ENCODE data around the gene SDK1. TPM values are rescaled to one million over a fixed set of nuclear protein-coding genes. Genes with fewer than 3 reads are reported as not detected.

SDK1 gene
- total RNA-seq, 1 donor, result 0.43 TPM

- no peak overlapping the region for H3K4me3 ChIP-seq (ENCODE audit: low read depth, low read length)
- TF ChIP-seq CTCF (IDR thresholded peaks at IDR 0.05; ENCODE audit: insufficient read depth, low read depth, low read length), result no peak
- DNase-seq (ENCODE audit: low read depth), result no peak
Observed at GRCh38 chr7:4037308-4037707, 736.3 kb downstream of the SDK1 start.

DNA sequence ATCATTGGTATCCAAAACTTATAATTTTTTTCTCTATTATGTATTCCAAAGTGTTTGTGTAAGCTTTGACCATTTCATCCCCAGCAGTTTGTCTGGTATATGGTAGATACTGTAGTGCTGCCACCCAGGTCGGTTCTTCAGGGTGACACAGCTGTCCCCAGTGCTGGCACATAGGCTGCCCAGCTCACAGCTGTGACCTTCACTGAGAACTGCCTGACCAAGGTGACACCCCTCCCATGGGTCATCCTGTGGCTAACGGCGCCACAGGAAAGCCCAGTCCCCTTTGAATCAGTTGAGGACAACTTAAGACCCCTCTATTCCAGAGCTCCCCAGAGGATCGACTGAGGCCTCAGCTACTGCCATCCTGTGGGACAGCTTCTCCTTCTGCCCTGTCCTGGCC lies 736.8 kb downstream of the SDK1 start:
- no peak for DNase-seq (ENCODE audit: low read depth)
- TF ChIP-seq CTCF (IDR thresholded peaks at IDR 0.05; ENCODE audit: insufficient read depth, low read depth, low read length), result no peak
- no peak overlapping the region for H3K4me3 ChIP-seq (ENCODE audit: low read depth, low read length)

DNA sequence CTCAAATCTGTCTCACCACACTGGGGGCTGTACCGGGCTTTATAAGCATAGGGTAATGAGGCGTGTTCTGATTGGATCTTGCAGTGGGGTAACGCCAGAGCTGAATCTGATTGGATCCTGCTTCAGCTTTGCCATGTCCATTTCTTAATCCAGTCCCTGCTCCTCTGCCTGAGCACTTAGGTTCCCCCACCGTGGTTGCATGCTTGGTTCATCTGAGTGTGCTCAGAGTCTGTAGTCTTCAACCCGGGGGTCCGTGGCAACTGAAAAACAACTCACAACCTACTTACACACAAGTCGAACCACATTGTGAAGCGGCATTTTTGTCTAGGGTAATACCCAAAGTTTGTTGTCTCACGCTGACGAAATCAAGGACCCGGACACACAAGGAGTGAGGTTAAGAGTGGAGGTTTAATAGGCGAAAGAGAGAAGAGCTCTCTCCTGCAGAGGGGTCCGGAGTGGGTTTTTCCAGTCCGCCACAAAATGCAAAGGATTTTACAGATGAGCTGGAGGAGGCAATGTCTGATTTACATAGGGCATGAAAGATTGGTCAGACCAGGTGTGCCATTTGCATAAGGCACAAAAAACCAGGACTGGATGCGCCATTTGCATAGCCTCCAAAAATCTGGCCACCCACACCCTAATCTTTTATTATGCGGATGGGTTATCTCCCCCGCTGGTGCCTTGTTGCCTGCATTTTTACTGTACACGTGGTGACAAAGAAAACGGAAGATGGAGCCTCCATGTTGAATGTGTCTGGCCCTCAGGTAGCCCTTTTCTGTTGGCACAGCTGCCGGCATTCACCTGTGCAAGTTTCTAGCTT lies 739.3 kb downstream of the SDK1 start:
- TF ChIP-seq CTCF (IDR thresholded peaks at IDR 0.05; ENCODE audit: insufficient read depth, low read depth, low read length), result no peak
- H3K4me3 ChIP-seq (ENCODE audit: low read depth, low read length), result no peak overlapping the region

GRCh38 chr7:4042402-4043045 lies 741.5 kb downstream of the SDK1 start:
- no peak for DNase-seq (ENCODE audit: low read depth)
- H3K4me3 ChIP-seq (ENCODE audit: low read depth, low read length), result no peak overlapping the region
- no peak for TF ChIP-seq CTCF (IDR thresholded peaks at IDR 0.05; ENCODE audit: insufficient read depth, low read depth, low read length)

More for the DNA sequence above, 739.3 kb downstream of the SDK1 start:
- no peak for DNase-seq (ENCODE audit: low read depth)

- no peak for DNase-seq (ENCODE audit: low read depth)
- no peak overlapping the region for H3K4me3 ChIP-seq (ENCODE audit: low read depth, low read length)
- no peak for TF ChIP-seq CTCF (IDR thresholded peaks at IDR 0.05; ENCODE audit: insufficient read depth, low read depth, low read length)
Observed at GRCh38 chr7:4043988-4044387, 742.9 kb downstream of the SDK1 start.

GRCh38 chr7:4045450-4045849 lies 744.4 kb downstream of the SDK1 start:
- no peak overlapping the region for H3K4me3 ChIP-seq (ENCODE audit: low read depth, low read length)
- no peak for TF ChIP-seq CTCF (IDR thresholded peaks at IDR 0.05; ENCODE audit: insufficient read depth, low read depth, low read length)
- no peak for DNase-seq (ENCODE audit: low read depth)
